Glutamatergic neuron (in vitro differentiated cells): ENCODE data around the gene GRM4. TPM values are rescaled to one million over a fixed set of nuclear protein-coding genes. Genes with fewer than 3 reads are reported as not detected.

Experiments
- DNase-seq: peaks from one replicate; pipeline ENCODE4 v3.0.0; 2022
- H3K27ac Mint-ChIP-seq: one replicate; pipeline ENCODE4 v1.8.0; 2020; ENCODE audit warnings: mild to moderate bottlenecking, mixed read lengths, inconsistent platforms; ENCODE audit not compliant: unreplicated experiment
- H3K27me3 Mint-ChIP-seq: one replicate; pipeline ENCODE4 v1.8.0; 2020; ENCODE audit warnings: mild to moderate bottlenecking, moderate library complexity, mixed read lengths, inconsistent platforms; ENCODE audit not compliant: unreplicated experiment
- H3K36me3 Mint-ChIP-seq: one replicate; pipeline ENCODE4 v1.8.0; 2020; ENCODE audit warnings: mild to moderate bottlenecking, mixed read lengths, inconsistent platforms; ENCODE audit not compliant: unreplicated experiment
- H3K4me1 Mint-ChIP-seq: one replicate; pipeline ENCODE4 v1.8.0; 2020; ENCODE audit warnings: mild to moderate bottlenecking, low read depth, mixed read lengths, inconsistent platforms; ENCODE audit not compliant: unreplicated experiment
- H3K4me3 Mint-ChIP-seq: one replicate; pipeline ENCODE4 v1.8.0; 2020; ENCODE audit warnings: mild to moderate bottlenecking, mixed read lengths, inconsistent platforms; ENCODE audit not compliant: unreplicated experiment
- H3K9me3 Mint-ChIP-seq: one replicate; pipeline ENCODE4 v1.8.0; 2020; ENCODE audit warnings: mild to moderate bottlenecking, moderate library complexity, mixed read lengths, inconsistent platforms; ENCODE audit not compliant: unreplicated experiment
- total RNA-seq: library from RNA; stranded (reverse); fragmentation: NEBNext Ultra II Directional; extraction: Animal tissue kit (Norgen Biotek cat#: 25700); gene quantifications from one replicate; pipeline ENCODE4 v1.2.1, GENCODE V29; 2021; ENCODE audit not compliant: unreplicated experiment
- TF ChIP-seq, protein P1 (sequence below): fragments of 200-600 bp; sonication (generic); IDR thresholded peaks from one replicate; pipeline ENCODE4 v1.5.0; 2021; ENCODE audit not compliant: partially characterized antibody, unreplicated experiment

The GRM4 gene
- total RNA-seq, 1 donor from 2014 or later: 119 TPM

DNA sequence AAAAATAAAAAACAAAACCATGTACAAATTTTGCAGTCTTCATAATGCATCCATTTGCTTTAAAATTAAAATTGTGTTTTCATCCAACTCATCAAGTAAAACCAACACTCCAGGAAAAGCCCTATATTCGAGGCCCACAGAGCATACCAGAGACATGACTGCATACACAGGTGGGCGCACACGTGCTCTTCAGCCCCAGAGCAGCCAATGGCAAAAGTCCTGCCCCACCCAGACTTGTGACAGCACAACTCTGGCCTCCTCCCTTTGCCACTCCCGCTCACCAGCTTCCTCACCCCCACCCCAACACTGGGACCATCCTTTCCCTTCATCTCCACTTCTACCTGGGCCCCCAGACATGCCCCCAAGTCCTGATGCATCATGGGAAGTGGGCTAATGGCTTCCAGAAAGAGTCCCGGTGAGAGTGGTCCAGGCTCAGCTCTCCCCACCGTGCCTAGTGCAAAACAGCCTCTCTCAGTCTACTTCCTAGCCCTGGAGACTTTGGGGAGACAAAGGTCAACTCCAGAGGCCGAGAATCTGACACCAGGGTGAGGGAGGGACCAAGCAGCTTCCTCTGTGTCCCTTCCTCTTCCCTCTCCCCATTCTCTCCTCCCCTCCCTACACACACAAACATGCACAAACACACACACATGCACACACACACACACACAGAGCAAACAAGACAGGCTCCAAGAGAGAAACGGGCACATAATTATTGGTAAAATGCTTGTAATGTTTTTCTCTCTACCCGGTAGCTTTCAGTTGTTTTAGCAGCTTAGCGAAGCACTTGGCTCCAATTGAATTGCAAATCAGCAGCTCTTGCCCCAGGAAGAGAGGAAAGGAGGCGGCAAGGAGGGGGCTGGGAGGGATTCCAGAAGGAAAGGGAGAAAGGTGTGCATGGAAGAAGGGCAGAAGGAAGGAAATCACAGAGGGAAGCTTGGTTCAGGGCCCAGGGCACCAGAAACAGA lies 14.3 kb downstream of the GRM4 start:
- peaks cover 10% of the 10 kb centered on the region for H3K9me3 Mint-ChIP-seq
- no peaks in the 10 kb centered on the region for H3K36me3 Mint-ChIP-seq
- TF ChIP-seq, protein P1, sequence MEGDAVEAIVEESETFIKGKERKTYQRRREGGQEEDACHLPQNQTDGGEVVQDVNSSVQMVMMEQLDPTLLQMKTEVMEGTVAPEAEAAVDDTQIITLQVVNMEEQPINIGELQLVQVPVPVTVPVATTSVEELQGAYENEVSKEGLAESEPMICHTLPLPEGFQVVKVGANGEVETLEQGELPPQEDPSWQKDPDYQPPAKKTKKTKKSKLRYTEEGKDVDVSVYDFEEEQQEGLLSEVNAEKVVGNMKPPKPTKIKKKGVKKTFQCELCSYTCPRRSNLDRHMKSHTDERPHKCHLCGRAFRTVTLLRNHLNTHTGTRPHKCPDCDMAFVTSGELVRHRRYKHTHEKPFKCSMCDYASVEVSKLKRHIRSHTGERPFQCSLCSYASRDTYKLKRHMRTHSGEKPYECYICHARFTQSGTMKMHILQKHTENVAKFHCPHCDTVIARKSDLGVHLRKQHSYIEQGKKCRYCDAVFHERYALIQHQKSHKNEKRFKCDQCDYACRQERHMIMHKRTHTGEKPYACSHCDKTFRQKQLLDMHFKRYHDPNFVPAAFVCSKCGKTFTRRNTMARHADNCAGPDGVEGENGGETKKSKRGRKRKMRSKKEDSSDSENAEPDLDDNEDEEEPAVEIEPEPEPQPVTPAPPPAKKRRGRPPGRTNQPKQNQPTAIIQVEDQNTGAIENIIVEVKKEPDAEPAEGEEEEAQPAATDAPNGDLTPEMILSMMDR: no peak
- H3K27me3 Mint-ChIP-seq: peaks cover 17% of the 10 kb centered on the region
- DNase-seq: no peak
- H3K4me3 Mint-ChIP-seq: peak overlapping the region; percentile 62
- H3K27ac Mint-ChIP-seq: peak overlapping the region; percentile 45
- H3K4me1 Mint-ChIP-seq: peaks cover 71% of the 10 kb centered on the region

DNA sequence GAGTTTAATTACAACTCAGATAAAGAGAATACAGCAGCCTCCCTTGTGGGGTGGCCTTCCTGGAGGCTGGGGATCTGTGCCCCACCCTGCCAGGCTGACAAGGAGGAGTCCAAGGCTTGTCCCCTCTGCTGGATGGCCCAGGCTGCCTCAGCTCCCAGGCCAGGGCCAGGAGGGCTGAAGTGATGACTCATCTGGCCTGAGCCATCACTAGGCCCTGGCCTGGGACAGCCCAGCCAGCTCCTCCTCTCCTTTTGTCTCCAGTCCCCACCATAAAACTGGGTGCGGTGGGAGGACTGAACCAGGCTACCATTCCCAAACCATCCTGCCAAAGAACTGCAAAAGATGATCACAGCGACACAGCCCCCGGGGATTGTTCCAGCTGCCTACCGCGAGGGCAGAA lies 15.0 kb downstream of the GRM4 start:
- H3K27ac Mint-ChIP-seq: peak overlapping the region; percentile 45
- H3K36me3 Mint-ChIP-seq: no peaks in the 10 kb centered on the region
- TF ChIP-seq, protein P1: no peak
- peaks cover 13% of the 10 kb centered on the region for H3K27me3 Mint-ChIP-seq
- no peak for DNase-seq
- H3K4me1 Mint-ChIP-seq: peaks cover 66% of the 10 kb centered on the region
- peak overlapping the region; percentile 62 for H3K4me3 Mint-ChIP-seq
- H3K9me3 Mint-ChIP-seq: peaks cover 8% of the 10 kb centered on the region

DNA sequence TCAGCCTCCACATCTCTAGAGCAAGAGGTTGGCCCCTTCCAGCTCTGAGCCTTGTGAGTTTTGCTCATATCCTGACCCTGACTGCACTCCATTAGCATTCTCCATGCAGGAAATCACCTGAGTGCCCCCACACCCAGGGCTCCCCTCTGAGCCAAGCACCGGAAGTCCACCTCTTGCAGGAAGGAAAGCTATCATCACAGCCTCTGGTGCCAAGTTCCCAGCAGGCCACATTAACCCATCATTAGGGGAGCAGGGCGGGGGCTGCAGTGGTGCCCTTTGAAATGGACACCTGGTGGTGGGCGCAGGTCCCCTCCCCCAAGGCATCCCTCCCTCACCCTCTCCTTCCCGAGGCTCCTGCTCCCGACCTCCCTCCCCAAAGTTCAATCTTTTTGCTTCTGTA lies 16.1 kb downstream of the GRM4 start:
- Mint-ChIP-seq H3K36me3 (no peaks in the 10 kb centered on the region), H3K27me3 (peaks cover 9% of the 10 kb centered on the region), H3K27ac (peak overlapping the region; percentile 68), H3K4me1 (peaks cover 59% of the 10 kb centered on the region), H3K4me3 (no peak overlapping the region), H3K9me3 (peaks cover 6% of the 10 kb centered on the region)
- DNase-seq: no peak
- TF ChIP-seq, protein P1: no peak

DNA sequence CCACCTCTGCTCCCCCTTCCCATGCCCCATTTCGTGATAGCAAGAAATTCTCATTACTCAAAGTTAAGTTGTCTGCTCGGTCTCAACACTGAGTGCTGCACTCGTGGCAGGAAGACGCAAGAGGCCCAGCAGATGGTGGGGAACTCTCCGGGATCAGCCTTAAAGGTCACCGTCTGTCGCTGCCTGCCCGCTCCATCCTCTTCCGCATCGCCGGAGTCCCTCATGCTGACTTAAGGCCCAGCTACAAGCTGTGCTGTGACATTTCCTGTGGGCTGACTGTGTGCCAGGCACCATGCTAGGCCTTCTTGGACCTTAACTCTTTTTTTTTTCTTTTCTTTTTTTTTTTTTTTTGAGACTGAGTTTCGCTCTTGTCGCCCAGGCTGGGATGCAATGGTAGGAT lies 17.8 kb downstream of the GRM4 start:
- Mint-ChIP-seq H3K4me1 (peaks cover 59% of the 10 kb centered on the region), H3K27me3 (peaks cover 12% of the 10 kb centered on the region), H3K4me3 (no peak overlapping the region), H3K27ac (peak overlapping the region; percentile 68), H3K36me3 (no peaks in the 10 kb centered on the region), H3K9me3 (peaks cover 4% of the 10 kb centered on the region)
- TF ChIP-seq, protein P1: no peak
- DNase-seq: peak; percentile 51

DNA sequence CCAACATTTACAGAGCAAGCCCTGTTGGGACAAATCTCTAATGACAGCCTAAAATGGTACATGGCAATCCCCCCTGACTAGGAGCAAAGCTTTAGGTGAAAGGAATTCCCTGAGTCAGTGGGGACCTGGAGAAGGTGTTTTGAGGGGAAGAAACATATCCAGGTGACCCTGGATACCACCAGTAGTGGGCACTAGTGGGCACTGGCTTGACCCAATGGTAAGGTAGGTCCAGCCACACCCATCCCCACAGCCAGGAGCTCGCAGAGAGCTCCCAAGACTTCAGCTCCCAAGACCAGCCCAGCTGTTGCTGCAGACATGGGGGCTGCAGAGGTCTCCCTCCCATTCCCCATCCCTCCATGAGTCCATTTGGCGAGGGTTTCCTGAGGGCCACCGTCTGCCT lies 19.5 kb downstream of the GRM4 start:
- TF ChIP-seq, protein P1: no peak
- Mint-ChIP-seq H3K27me3 (peaks cover 12% of the 10 kb centered on the region), H3K36me3 (no peaks in the 10 kb centered on the region), H3K27ac (no peak overlapping the region), H3K4me1 (peaks cover 54% of the 10 kb centered on the region), H3K9me3 (peaks cover 6% of the 10 kb centered on the region), H3K4me3 (no peak overlapping the region)
- no peak for DNase-seq
